HG02870 (cell line): ENCODE measurements around the gene SH3TC1.

Source experiments
- ATAC-seq: cut with Tn5 transposase; IDR thresholded peaks from one replicate; pipeline ENCODE4 v1.9.1; 2021; ENCODE audit warnings: mild to moderate bottlenecking, moderate library complexity; ENCODE audit not compliant: unreplicated experiment

The SH3TC1 gene

DNA sequence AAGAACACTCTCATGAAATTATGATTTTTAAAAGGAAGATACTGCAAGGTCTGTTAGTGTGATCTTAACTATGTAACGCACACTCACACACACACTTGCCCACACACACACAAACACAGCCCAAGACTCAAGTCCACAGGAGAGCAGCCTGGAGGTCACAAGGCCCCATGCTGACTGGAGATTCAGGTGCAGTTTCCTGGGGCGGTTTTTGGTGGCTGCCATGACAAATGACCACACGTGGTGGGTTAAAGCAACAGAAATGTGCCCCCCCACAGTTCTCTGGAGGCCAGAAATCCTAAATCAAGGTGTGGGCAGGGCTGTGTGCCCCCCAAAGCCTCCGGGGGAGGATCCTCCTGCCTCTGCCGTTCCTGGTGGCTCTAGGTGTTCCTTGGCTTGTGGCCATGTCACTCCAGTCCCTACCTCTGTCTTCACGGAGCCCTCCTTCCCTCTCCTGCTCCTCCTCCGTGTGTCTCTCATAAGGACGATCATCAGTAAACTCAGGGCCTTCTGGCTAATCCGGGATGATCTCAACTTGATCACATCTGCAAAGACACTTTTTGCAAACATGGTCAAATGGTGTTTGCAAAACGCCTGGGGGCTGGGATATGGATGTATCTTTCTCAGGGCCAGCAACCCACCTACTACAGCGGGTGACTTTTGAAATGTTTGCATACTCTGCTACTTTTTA lies 60.8 kb downstream of the SH3TC1 start:
- ATAC-seq, result no peak

DNA sequence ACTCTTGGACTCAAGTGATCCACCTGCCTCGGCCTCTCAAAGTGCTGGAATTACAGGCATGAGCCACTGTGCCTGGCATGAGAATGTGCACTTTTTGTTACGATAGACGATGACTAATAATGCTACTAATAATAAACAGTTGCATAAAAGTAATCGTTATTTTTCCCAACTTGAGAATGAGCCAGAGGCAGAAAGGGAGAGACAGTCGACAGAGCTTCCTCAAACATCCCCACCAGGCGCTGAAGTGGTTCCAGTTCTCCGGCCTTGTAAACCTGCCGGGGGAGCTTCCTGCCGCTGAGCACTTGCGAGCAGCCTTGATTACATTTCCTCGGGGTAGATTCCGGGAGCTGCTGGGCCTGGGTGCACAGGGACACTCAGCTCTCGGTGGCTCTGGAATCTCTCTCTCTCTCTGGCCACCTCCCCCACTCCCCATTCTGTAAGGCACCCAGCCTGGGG lies 61.6 kb downstream of the SH3TC1 start:
- ATAC-seq, result no peak

DNA sequence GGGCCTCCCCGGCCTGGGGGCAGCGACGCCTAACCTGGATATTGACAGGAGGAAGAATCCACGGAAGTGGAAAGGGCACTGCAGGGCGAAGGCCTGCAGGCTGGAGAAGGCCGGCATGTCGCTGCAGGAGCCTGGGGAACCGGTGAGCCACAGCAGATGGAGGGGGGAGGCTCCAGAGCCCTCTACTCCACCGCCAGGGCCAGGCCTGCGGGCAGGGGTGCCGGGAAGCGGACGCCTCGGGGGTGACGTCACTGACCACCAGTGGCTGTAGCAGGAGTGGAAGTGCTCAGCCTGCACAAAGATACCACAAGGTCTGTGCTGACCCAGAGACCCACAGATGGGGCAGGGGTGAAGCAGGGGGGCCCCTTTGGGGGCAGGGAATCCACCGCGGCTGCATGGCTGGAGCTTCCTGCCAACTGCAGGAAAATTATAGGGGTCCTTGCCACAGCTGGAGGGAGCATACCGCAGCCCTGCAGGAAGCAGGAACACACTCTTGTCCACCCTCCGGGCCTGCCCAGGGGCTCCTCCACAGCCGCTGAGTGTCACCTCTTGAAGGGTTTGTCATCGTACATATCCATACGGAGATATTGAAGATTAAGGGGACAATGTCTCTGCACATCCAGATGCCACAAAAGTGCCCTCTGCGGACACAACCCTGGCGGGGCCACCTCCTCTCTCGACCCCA lies 62.9 kb downstream of the SH3TC1 start:
- no peak for ATAC-seq

DNA sequence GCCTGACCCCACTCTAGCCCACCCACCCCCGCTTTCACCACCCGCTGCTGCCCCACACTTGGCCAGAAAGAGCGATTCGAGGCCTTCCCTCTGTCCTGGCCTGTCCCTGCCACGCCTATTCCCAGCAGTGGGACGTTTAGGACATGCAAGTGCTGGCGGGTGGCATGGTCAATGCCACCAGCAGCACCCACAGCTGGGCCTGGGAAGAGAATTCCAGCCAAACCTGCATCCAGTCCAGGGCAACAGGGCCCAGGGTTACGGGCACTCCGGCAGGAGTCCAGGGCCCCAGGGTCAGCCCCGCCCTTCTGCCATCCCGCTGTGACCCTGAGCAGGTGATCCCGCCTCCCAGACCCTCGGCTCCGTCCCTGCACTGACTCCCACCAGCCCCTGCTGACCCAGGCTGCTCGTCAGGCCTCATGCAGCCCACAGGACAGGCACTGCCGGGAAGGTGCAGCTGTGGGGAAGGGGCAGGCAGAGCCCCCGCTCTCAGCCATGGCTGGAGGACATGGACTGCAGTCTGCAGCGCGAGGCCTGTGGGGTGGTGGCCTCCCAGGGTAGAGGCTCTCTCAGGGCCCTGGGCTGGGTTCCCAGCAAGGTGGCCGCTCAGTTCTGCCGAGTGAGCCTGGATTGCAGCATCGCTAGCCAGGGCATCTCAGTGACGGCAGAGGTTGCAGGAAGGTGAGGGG lies 63.7 kb downstream of the SH3TC1 start:
- no peak for ATAC-seq

DNA sequence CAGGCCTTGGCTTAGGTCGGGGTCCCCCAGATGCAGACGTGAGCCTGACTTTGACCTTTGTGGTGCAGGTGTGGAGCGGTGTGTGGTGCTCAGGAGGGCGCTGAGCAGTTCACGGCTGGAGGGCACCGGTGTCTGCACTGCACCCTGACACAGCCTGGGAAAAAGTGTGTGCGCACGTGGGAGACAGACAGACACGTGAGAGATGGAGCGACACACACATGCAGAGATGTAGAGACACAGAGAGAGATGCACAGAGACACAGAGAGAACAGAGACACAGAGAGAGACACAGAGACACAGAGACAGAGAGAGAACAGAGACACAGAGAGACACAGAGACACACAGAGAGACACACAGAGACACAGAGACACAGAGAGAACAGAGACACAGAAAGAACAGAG lies 64.3 kb downstream of the SH3TC1 start:
- no peak for ATAC-seq

DNA sequence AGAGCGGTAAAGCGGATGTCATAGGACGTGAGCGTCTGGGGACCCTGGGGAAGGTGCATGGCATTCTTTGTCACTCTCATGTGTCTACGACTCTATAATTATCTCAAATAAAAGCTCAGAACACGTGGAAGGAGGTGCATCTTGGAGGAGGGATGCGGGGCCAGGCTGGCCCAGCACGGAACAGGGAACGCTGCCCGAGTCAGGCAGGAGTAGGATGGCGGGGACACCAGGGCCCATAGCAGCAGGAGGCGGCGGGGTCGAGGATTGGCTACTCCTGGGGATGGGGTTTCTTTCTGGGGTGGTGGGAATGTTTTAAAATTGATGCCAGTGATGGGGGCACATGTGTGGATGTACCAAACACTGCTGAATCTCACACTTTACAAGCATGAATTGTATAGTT lies 65.0 kb downstream of the SH3TC1 start:
- no peak for ATAC-seq

DNA sequence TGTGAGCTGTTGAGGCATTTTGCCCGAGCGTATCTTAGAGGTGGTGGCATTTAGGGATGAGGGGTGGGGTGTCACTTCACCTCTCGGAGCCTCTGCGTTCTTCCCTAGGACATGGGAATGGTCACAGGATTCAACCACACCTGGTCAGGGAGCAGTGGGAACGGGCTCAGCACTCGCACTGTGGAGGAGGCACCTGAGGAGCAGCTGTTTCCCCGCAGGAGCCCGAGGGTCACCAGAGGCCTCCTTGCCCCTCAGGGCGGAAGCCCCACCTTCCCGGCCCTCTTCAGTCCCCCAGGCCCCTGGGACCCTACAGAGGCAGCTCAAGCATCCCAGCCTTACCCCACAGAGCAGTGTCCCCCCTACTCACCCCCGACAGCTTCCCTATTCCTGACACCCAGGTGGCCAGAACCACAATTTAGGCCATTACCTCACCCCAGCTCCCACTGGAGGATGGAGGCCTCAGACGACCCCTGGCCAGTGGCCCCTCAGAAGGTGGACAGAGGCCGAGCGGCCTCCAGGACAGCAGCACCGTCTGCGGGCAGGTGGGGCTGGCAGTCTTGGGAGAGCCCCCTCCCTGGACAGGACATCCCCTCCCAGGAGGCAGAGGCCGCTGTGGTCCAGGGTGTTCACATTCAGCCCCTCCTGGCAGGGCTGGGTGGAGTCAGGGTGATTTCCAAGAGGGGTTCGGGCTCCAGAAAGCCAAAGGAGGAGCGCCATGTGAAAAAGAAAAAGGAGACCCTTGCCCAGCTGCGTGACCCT lies 66.3 kb downstream of the SH3TC1 start:
- ATAC-seq, result no peak

DNA sequence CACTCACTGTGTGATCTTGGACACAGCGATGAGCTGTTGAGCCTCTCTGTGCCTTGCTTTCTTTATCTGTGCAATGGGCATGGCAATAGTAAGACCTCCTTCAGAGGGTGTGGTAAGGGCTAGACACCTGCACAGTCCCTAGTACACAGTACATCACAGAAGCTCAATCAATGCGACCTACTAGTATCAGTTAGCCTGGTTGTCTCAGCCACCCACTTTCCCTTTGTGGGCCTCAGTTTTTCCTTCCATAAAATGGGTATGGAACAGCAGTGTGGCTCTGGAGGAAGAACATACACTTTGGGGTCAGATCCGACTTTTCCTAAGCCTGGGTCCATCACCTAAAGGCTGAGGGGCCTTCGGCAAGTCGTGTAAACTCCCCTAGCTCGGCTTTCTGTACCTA lies 67.0 kb downstream of the SH3TC1 start:
- ATAC-seq, result no peak

DNA sequence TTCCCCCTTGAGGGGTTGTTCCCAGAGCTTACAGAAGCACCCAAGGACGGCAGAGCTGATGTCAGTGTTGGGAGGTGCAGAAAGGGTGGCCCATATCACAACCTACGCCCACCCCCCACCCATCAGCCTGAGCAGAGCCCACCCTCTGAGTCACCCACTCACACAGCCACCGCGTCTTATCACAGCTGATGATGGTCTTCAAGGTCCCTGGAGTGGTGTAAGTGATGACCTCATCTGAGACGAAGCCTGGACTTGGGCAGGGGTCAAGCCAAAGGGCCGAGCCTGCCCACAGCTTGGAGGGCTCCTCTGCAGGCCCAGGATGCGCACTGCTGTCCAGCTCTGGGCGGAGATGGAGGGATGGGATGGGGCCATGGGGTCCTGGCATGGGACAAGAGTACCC lies 67.4 kb downstream of the SH3TC1 start:
- ATAC-seq, result no peak

DNA sequence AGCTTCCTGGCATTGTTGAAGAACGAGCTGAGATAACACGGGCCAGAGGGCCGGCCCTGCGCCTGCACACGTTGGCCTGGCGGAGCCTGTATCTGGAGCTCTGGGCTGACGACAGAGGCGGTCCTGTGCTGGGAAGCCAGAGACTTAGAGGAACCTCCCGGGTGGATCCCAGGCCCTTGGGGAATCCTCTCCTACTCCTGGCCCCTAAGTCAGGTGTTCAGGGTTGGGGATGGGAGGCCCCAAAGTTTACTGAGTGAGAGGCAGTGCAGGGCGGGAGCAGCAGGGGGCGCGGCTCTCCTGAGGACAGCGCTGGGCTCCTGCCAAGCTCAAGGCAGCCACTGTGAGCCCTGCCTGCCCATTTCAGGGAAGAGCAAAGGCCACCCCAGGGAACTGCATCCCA lies 68.0 kb downstream of the SH3TC1 start:
- peak; percentile 67 for ATAC-seq

DNA sequence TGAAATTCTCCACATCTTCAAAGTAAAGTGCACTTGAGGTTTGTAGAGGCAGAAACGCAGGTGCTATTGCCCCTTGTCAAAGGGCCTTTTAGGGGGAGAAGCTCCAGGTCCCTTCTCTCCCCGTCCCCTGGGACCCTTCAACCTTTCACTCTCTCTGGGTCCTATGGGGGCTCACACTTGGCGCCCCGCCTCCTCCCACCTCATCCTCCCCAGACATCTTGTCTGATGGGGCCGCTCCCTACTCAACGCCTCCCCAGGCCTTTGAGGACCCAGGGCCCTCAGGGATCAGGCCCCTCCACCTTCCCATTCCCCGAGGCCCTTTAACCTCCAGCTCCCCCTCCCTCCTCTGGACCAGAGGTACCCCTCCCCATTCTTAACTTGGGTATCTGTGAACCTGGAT lies 69.1 kb downstream of the SH3TC1 start:
- no peak for ATAC-seq

DNA sequence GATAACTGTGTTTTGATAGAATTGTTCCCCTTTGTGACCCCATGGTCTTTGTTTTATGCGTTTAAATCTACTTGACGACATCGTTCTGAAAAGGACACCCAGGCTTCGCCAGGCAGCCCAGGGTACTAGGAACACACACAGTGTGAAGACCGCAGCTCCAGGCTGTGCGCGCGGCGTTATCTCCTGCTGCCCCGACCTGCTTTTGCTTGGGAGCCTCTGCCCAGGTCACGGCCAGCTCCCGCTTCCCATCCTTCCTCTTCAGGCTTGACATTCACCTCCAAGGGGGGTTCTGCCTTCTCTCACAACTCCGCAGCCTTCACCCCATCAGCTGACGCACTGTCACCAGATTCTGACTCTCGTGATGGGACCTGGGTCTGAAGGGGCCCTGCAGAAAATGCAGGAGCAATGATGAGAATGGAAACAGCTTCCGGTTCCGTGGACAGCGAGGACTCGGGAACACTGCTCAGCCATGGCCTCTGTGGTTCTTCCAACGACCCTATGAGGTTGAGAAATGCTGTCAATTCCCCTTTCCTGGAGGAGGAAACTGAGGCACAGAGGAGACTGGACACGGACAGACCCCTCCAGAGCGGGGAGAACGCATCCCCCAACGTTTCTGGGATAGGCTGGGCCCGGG lies 69.9 kb downstream of the SH3TC1 start:
- no peak for ATAC-seq

DNA sequence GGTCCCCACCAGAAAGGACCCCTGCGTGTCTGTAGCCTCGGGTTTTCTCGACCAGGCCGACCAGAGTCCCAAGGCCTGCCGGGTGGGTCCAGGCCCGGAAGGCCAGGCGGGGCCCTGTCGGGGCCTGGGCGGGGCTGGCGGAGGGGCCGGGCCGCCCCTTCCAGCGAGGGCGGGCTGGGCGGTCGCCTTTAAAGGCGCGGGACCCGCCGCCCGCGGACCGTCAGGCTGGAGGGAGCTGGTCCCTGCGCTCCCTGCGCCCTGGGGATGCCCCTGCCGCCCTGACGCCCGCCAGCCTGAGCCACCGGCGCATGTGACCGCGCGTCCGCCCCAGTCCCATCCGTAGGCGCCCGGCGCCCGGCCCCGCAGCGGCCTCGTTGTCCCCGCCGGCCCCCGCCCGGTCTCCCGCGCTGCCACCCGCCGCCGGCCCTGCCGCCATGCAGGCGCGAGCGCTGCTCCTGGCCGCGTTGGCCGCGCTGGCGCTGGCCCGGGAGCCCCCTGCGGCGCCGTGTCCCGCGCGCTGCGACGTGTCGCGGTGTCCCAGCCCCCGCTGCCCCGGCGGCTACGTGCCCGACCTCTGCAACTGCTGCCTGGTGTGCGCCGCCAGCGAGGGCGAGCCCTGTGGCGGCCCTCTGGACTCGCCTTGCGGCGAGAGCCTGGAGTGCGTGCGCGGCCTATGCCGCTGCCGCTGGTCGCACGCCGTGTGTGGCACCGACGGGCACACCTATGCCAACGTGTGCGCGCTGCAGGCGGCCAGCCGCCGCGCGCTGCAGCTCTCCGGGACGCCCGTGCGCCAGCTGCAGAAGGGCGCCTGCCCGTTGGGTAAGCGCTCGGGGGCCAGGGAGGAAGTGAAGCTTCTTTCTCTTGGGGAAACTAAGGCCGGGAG lies 70.7 kb downstream of the SH3TC1 start, which contains the start of gene HTRA3:
TSS of gene HTRA3 (plus strand) at position 220 of the 883 bp plus-strand sequence. CDS start at position 435, 215 bp downstream.
- ATAC-seq, result no peak

DNA sequence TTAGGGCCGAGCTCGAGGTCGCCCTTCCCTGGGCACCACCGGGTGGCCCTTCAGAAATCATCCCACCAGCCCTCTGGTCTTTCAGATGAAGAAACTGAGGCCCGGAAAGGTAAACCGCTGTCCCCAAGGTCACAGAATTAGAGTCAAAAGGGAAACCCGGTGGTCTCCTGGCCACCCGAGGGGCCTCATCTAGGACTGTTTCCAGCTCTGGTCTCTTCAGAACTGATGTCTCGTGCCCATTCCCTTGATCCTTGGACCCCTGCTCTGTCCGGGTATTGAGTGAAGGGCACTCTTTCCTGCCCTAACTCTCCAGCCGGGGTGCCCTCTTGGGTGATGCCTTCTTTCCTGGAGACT lies 71.3 kb downstream of the SH3TC1 start:
- no peak for ATAC-seq

DNA sequence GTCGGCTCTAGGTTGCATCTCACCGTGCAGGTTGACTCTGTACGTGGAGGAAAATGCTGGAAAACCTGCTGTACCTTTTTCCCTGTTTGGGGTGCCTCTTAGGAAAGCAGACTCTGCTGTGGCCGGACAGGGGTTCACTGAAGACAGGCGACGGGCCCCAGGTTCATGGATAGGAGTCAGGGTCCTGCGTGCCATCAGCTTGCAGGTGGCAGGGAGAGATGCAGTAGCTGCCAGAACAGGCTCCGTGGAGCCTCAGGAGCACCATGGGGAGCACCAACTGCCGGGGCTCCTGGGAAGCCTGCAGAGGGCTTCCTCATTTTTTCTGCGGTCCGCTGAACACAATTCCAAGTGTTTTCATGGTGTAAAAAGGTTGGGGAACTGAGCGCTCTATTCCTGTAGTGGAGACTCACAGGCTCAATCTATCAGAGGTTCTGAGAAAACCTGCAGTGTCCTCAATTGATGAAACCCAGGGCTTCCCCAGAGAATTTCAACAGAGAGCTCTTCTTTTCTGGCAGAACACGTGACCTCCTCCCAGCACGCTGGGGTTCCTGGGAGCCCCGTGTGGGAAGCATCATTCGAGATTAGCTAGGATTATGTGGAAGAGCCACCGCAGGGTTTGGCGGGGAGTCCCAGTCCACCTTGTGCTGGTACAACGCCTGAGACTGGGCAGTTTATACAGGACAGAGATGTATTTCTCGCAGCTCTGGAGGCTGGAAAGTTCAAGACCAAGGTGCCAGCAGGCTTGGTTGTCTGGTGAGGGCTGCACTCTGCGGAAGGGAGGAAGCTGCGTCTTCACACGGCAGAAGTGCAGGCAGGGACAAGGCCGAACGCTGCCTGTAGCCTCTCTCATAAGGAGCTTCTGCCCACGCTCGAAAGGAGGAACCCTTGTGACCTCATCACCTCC lies 72.1 kb downstream of the SH3TC1 start:
- ATAC-seq, result no peak

DNA sequence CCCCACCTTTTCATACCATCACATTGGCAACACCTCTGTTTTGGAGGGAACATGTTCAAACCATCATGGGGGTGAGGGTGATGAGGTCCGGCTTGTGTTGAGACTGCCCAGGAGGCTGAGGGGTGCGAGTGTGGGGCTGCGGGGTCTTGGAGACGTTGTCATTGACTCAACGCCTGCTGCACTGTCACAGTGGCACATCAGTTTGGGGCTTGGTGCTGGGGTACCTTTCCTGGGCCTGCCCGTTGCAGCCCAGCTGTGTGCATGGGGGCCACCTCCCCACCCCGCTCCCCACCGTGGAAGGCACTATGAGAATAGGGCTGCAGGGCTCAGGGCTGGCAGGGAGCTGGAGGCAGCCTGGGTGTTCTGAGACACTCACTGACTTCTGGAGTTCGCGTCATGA lies 72.7 kb downstream of the SH3TC1 start:
- no peak for ATAC-seq

DNA sequence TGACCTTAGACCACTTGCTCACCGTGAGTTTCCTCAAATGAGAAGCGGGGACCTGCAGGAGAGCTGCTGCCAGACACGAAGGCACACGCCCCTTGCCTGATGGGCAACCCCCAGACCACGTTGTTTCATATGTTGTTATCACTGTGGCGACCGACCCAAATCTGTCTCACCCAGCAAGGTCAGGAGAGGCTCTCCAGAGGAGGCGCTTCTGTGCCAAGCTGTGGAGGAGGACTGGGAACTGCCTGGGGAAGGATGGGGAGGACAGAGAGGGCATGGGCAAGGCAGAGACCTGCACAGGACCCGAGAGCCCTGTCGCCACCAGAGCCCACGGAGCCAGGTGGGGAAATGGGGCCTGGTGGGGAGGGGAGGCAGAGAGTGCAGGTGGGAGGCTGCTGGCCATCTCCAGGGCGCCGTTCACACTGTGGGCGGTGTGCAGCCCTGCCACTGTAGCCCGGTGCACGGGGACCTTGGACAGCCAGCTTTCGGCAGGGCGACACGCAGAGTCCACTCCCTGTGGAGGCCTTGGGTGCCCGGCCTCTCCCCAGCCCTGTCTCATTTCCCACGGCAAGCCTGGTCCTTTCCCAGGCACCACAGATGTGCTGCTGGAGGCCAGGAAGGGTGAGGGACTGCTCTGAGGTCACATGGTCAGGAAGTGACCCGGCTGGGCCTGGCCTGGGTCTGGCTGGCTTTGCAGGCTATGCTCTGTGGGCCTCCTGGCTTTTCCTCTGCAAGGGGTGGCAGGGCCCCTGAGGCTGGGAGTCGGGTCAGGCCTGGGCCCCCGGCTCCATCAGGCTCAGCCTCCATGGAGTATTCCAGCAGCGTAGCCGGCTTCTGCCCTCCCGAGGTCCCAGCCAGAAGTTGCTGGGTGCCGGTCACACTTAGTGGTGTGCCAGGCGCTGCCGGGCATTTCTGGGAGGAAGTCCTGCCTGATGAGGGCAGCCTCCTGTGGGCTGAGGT lies 73.7 kb downstream of the SH3TC1 start:
- ATAC-seq, result no peak

DNA sequence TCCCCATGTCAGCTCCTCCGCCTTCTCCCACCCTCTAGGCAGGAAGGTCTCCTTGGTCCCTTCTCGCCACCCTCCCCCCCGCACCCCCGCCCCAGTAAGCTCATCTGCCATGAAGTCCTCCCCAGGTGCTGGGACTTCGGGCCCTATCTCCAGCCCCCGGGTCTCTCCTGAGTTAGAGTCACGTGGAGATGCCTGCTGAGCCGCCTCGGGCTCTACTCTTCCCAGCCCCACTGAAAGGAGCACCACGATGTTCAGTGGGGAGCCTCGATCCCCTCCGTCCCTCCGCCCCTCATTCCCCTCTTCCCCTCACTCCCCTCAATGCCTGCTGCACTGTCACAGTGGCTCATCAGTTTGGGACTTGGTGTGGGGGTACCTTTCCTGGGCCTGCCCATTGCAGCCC lies 74.4 kb downstream of the SH3TC1 start:
- no peak for ATAC-seq
